Skeletal muscle satellite cell (primary cell): ENCODE results near the gene SCAF1. TPM values are rescaled to one million over a fixed set of nuclear protein-coding genes. Genes with fewer than 3 reads are reported as not detected.

ENCODE experiments used
- H3K27me3 ChIP-seq: 2 replicates; pipeline ENCODE4 v1.7.0; 2013; ENCODE audit warnings: low read length; ENCODE audit not compliant: control insufficient read depth, insufficient read depth
- H3K36me3 ChIP-seq: 2 replicates; pipeline ENCODE4 v1.7.0; 2013; ENCODE audit warnings: mild to moderate bottlenecking, control low read depth, low read length; ENCODE audit not compliant: insufficient read depth
- H3K4me1 ChIP-seq: 2 replicates; pipeline ENCODE4 v1.7.0; 2013; ENCODE audit warnings: low read length; ENCODE audit not compliant: control insufficient read depth, insufficient read depth
- H3K4me2 ChIP-seq: 2 replicates; pipeline ENCODE4 v1.7.0; 2013; ENCODE audit warnings: mild to moderate bottlenecking, low read length
- H3K4me3 ChIP-seq: 2 replicates; pipeline ENCODE4 v1.7.0; 2013; ENCODE audit warnings: low read length
- H3K9ac ChIP-seq: 2 replicates; pipeline ENCODE4 v1.7.0; 2013; ENCODE audit warnings: mild to moderate bottlenecking, low read depth, low read length, moderate library complexity
- H3K9me3 ChIP-seq: replicated peaks from 2 replicates; pipeline ENCODE4 v1.7.0; 2013; ENCODE audit warnings: mild to moderate bottlenecking, control low read depth, low read length
- total RNA-seq: library from RNA; depleted of rRNA; stranded (reverse); fragments of >200 nt; gene quantifications from 2 replicates; pipeline ENCODE4 v1.2.3, GENCODE V29; 2012; rRNA removed

SCAF1 gene, protein sequence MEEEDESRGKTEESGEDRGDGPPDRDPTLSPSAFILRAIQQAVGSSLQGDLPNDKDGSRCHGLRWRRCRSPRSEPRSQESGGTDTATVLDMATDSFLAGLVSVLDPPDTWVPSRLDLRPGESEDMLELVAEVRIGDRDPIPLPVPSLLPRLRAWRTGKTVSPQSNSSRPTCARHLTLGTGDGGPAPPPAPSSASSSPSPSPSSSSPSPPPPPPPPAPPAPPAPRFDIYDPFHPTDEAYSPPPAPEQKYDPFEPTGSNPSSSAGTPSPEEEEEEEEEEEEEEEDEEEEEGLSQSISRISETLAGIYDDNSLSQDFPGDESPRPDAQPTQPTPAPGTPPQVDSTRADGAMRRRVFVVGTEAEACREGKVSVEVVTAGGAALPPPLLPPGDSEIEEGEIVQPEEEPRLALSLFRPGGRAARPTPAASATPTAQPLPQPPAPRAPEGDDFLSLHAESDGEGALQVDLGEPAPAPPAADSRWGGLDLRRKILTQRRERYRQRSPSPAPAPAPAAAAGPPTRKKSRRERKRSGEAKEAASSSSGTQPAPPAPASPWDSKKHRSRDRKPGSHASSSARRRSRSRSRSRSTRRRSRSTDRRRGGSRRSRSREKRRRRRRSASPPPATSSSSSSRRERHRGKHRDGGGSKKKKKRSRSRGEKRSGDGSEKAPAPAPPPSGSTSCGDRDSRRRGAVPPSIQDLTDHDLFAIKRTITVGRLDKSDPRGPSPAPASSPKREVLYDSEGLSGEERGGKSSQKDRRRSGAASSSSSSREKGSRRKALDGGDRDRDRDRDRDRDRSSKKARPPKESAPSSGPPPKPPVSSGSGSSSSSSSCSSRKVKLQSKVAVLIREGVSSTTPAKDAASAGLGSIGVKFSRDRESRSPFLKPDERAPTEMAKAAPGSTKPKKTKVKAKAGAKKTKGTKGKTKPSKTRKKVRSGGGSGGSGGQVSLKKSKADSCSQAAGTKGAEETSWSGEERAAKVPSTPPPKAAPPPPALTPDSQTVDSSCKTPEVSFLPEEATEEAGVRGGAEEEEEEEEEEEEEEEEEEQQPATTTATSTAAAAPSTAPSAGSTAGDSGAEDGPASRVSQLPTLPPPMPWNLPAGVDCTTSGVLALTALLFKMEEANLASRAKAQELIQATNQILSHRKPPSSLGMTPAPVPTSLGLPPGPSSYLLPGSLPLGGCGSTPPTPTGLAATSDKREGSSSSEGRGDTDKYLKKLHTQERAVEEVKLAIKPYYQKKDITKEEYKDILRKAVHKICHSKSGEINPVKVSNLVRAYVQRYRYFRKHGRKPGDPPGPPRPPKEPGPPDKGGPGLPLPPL
- total RNA-seq = 17.9 and 20.0 TPM in 2 replicates

DNA sequence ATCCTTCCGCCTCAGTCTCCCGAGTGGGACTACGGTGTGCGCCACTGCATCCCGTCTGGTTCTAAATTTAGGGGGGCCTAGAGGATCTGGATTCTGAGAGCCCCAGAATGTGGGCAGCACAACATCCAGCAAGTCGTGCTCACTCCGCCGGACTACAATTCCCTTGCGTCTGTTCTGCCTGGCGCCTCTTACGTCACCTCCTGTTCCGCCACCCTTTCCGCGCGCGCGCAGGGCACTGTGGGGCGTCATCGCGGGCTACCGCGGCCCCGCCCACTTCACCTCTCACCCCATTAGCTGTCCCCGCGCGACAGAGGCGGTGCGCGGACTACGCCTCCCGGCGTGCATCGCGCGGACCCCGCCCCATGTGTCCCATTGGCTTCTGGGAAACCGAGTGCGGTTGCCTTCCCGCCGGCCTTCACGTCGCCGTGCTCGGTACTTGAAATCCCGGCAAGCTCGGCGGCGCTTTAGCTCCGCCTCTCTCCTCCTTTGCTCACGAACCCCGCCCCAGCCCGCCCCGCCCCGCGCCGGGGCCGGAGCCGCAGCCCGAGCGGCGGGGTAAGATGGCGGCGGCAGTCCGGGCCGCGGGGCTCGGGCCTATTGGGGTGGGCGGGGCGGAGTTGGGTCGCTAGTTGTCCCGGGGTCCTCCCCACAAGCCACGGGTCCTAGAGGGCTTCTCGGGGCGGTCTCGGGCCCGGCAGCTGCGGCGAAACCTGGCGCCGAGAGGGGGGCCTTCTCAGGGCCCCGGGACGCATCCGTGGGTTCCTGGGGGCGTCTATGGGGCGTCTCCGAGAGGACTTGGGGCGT, at the start of gene SCAF1:
TSS of gene SCAF1 (plus strand) at position 522 of the 804 bp plus-strand sequence. CDS start 2,818 bp downstream, outside the sequence.
- Histone ChIP-seq H3K9ac (peak within 1 kb of the TSS; percentile 99), H3K36me3 (peaks cover 12% of the 10 kb centered on the region), H3K4me1 (peaks cover 35% of the 10 kb centered on the region), H3K9me3 (no peaks in the 10 kb centered on the region), H3K4me3 (peak within 1 kb of the TSS; percentile 88), H3K4me2 (peak within 1 kb of the TSS; percentile 98), H3K27me3 (no peaks in the 10 kb centered on the region)

DNA sequence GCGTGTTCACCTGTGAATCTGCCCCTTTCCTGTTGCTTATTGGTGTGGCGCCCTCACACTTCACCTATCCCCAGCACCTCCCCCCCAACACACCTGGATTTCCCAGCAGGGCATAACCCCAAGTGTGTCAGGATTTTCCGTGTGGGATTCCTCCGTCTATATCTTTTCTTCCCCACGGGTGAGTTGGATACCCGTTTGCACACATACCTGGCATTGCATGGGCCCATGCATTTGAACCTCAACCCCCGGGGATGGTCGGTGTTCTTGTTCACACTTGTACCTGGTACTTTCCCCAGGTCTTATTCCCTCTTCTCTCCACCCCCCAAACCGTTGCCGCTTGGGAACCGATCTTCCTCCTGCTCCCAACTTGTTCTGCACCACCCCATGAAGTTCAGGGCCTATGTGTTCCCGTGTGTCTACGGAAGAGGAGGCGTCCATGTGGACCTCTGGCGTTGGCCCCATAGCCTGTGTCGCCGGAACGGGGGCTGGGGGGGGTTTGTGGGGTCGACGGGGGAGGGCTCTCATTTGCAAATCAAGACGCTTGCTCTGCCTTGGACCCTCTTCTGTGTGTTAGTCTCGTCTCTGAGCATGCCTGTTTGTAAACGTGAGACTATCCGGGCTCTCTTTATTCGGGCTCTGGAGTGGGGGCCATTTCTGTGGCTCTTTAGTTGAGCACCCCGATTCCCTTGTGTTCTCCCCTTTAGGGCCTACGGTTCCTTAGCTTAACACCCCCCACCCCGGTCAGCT, 49.4 kb upstream of the SCAF1 start:
- peaks cover 27% of the 10 kb centered on the region for H3K36me3 ChIP-seq
- peaks cover 25% of the 10 kb centered on the region for H3K4me1 ChIP-seq
- H3K9me3 ChIP-seq = no peaks in the 10 kb centered on the region
- H3K9ac ChIP-seq = peak overlapping the region; percentile 83
- peak overlapping the region; percentile 87 for H3K4me3 ChIP-seq
- H3K4me2 ChIP-seq = peak overlapping the region; percentile 99
- no peaks in the 10 kb centered on the region for H3K27me3 ChIP-seq

DNA sequence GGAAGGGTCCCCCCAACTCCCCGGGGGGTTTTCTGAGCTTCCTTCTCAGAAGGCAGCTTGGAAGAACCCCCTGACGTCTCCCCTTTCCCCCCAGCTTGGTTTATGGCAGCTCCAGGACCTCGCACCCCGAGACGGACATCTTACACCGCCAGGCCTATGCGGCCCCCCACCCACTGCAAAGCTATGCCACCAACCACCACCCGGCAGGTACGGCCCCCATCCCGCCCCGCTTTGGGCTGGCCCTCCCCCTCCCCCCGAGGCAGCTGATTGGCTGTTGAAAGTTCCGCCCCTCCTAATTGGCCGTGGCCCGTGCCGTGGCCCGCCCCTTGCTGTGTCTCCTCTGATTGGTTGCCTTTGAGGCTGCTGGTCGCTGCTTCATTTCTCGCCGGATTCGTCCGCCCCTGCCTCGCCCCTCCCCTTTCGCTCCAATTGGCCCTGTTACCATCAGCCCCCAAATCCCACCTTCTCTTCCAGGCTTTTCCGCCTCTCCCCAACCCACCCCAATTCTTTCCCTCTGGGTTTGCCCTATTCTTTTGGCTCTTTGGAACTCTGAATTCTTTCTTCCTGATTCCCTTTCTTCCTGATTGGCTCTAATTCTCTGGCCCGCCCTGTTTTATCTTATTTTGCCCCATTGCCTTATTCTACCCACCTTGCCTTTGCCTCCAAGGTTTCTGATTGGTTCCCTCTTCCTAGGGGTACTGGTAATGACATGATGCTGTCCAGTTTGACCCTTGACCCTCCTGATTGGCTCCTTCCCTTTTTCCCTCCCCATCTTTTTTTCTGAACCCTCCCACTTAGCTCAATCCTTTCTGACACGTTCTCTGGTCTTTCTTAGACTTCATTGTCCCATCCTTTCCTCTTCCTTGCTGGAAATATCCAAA, 48.5 kb upstream of the SCAF1 start:
- H3K4me1 ChIP-seq = peaks cover 25% of the 10 kb centered on the region
- peak overlapping the region; percentile 87 for H3K4me3 ChIP-seq
- H3K27me3 ChIP-seq = no peaks in the 10 kb centered on the region
- H3K36me3 ChIP-seq = peaks cover 31% of the 10 kb centered on the region
- H3K4me2 ChIP-seq = peak overlapping the region; percentile 99
- no peaks in the 10 kb centered on the region for H3K9me3 ChIP-seq
- peak overlapping the region; percentile 36 for H3K9ac ChIP-seq

DNA sequence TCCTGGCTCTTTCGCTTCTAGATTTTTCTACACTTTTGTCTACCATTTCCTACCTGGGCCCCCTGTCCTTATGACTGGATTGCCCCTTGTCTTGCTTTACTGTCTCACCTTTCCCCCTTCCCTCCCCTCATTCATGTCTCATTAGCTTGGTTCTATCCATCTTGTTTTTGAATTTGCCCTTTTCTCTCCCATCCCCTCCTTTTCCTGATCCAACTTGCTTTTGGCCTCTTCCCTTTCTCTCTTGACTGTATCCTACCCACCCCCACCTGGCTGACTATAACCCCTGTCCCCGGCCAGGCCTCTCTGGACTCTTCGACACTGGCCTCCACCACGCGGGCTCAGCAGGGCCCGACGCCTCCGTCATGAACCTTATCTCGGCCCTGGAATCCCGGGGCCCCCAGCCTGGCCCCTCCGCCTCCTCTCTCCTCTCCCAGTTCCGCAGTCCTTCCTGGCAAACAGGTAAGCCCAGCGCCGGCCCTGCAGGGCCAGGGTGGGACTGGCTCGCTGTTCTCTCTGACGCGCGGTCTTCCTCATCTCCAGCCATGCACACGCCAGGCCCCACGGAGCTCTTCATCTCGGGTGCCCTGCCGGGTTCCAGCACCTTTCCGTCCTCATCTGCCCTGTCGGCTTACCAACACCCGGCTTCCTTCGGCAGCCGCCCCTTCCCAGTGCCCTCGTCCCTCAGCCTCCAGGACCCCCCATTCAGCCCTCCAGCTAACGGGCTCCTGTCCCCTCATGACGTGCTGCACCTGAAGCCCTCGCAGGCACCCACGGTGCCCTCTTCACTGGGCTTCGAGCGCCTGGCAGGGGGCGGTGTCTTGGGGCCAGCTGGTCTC, 47.6 kb upstream of the SCAF1 start:
- Histone ChIP-seq H3K9me3 (no peaks in the 10 kb centered on the region), H3K4me1 (peaks cover 25% of the 10 kb centered on the region), H3K4me3 (no peak overlapping the region), H3K4me2 (peak overlapping the region; percentile 78), H3K27me3 (no peaks in the 10 kb centered on the region), H3K9ac (no peak overlapping the region), H3K36me3 (peaks cover 40% of the 10 kb centered on the region)

DNA sequence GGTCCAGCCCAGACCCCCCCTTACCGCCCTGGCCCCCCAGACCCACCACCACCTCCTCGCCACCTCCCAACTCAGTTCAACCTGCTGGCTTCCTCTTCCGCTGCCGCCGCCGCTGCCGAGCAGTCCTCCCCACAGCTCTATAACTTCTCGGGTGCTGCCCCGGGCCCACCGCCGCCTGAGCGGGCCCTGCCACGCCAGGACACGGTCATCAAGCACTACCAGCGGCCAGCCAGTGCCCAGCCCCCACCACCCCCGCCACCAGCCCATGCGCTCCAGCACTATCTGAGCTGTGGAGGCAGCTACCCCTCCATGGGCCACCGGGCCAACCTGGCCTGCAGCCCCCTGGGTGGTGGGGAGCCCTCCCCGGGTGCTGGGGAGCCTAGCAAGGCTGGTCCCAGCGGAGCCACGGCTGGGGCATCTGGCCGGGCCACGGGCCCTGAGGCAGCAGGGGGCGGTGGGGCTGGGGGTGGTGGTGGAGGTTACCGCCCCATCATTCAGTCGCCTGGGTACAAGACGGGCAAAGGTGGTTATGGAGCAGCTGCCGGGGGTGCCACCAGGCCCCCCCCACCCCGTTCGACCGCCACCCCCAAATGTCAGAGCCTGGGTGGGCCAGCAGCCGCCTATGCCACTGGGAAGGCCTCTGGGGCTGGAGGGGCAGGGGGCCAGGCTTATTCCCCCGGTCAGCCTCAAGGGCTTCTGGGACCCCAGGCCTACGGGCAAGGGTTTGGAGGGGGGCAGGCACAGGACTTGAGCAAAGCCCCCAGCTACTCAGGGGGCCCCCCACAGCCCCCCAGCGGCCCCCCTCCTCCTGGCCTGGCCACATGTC, 46.8 kb upstream of the SCAF1 start:
- H3K4me1 ChIP-seq = peaks cover 24% of the 10 kb centered on the region
- H3K9me3 ChIP-seq = no peaks in the 10 kb centered on the region
- H3K36me3 ChIP-seq = peaks cover 49% of the 10 kb centered on the region
- H3K27me3 ChIP-seq = no peaks in the 10 kb centered on the region
- H3K4me2 ChIP-seq = no peak overlapping the region
- no peak overlapping the region for H3K4me3 ChIP-seq
- no peak overlapping the region for H3K9ac ChIP-seq

DNA sequence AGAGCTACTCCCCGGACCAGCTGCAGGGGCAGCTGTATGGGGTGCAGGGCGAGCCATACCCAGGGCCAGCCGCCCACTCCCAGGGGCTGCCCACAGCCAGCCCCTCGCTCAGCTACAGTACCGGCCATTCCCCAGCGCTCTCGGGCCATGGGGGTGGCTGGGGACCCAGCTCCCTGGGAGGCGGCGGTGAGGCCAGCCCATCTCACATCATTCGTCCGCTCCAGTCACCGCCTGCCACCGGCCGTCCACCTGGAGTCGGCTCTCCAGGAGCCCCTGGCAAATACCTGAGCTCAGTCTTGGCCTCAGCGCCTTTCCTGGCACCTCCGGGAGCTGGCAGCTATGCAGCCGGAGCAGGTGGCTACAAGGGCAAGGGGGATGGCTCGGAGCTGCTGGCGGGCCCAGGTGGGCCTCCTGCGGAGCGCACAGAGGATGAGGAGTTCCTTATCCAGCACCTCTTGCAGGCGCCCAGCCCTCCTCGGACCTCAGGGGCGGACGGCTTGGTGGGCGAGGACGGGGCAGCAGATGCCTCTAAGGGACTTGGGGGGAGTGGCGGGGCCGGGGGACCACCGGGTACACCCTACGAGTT, 46.1 kb upstream of the SCAF1 start:
- no peaks in the 10 kb centered on the region for H3K27me3 ChIP-seq
- H3K4me3 ChIP-seq = no peak overlapping the region
- H3K4me2 ChIP-seq = no peak overlapping the region
- peaks cover 17% of the 10 kb centered on the region for H3K4me1 ChIP-seq
- peaks cover 50% of the 10 kb centered on the region for H3K36me3 ChIP-seq
- H3K9me3 ChIP-seq = no peaks in the 10 kb centered on the region
- H3K9ac ChIP-seq = no peak overlapping the region

DNA sequence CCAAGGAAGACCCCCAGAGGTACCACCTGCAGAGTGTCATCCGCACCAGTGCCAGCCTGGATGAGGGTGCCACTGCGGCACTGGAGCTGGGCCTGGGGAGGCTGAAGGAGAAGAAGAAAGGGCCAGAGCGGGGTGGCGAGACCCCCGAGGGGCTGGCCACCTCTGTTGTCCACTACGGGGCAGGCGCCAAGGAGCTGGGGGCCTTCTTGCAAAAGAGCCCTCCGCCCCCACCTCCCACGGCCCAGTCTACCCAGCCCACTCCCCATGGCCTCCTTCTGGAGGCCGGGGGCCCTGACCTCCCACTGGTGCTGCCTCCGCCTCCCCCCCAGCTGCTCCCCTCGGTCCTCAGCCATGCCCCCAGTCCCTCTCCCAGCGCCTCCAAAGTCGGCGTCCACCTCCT, 45.6 kb upstream of the SCAF1 start:
- H3K27me3 ChIP-seq = no peaks in the 10 kb centered on the region
- H3K9ac ChIP-seq = no peak overlapping the region
- no peaks in the 10 kb centered on the region for H3K9me3 ChIP-seq
- H3K36me3 ChIP-seq = peaks cover 53% of the 10 kb centered on the region
- H3K4me2 ChIP-seq = no peak overlapping the region
- H3K4me1 ChIP-seq = peaks cover 17% of the 10 kb centered on the region
- no peak overlapping the region for H3K4me3 ChIP-seq

DNA sequence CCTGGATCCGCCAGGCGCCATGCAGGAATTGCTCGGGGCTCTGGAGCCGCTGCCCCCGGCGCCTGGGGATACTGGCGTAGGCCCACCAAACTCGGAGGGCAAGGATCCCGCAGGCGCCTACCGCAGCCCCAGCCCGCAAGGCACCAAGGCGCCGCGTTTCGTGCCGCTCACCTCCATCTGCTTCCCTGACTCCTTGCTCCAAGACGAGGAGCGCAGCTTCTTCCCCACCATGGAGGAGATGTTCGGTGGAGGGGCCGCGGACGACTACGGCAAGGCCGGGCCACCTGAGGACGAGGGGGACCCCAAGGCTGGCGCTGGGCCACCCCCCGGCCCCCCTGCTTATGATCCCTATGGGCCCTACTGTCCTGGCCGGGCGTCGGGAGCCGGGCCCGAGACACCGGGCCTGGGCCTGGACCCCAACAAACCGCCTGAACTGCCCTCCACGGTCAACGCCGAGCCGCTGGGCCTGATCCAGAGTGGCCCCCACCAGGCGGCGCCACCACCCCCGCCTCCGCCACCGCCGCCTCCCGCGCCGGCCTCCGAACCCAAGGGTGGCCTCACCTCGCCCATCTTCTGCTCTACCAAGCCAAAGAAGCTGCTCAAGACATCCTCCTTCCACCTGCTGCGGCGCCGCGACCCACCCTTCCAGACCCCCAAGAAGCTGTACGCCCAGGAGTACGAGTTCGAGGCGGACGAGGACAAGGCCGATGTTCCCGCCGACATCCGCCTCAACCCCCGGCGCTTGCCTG, 44.9 kb upstream of the SCAF1 start:
- H3K36me3 ChIP-seq = peaks cover 58% of the 10 kb centered on the region
- H3K4me1 ChIP-seq = peaks cover 17% of the 10 kb centered on the region
- no peak overlapping the region for H3K4me2 ChIP-seq
- H3K27me3 ChIP-seq = no peaks in the 10 kb centered on the region
- H3K9me3 ChIP-seq = no peaks in the 10 kb centered on the region
- H3K9ac ChIP-seq = no peak overlapping the region
- H3K4me3 ChIP-seq = no peak overlapping the region
